GM12878 (cell line): ENCODE measurements around the gene AGBL5.
A peak's percentile ranks its signal among the peaks of the same experiment; 100 is the strongest.

Experiments
- CTCF ChIP-seq, 3 experiments: IDR thresholded peaks in 2 of 3; conservative IDR thresholded peaks in 1 of 3; 2 replicates each; pipeline ENCODE4 v1.5.1; 2011; ENCODE audit warnings: low read depth in 3 of 3, low read length in 3 of 3, mild to moderate bottlenecking in 3 of 3, control low read depth in 2 of 3, moderate library complexity in 2 of 3, inconsistent platforms in 1 of 3, mixed read lengths in 1 of 3; ENCODE audit not compliant: control insufficient read depth in 2 of 3, insufficient read depth in 1 of 3; ENCODE audit errors: extremely low read depth in 1 of 3
- ETV6 ChIP-seq, 2 experiments: fragments of 450-650 bp in 1 of 2; IDR thresholded peaks in 1 of 2; conservative IDR thresholded peaks in 1 of 2; 2 replicates each; pipeline ENCODE4 v1.6.1; 2014; ENCODE audit warnings: antibody characterized with exemption in 1 of 2, borderline replicate concordance in 1 of 2, low read depth in 1 of 2, mild to moderate bottlenecking in 1 of 2, moderate library complexity in 1 of 2
- KAT2A ChIP-seq: conservative IDR thresholded peaks from 2 replicates; pipeline ENCODE4 v1.6.1; 2011; ENCODE audit warnings: low read depth, low read length; ENCODE audit not compliant: control insufficient read depth
- MXI1 ChIP-seq: fragments of 150-350 bp; IDR thresholded peaks from 2 replicates; pipeline ENCODE4 v1.6.1; 2011; ENCODE audit warnings: low read depth, mild to moderate bottlenecking, inconsistent platforms, low read length, improper control_type of control experiment

- TF ChIP-seq CTCF (IDR thresholded peaks at IDR 0.05 in 2 of 3, conservative IDR thresholded peaks at IDR 0.05 in 1 of 3; ENCODE audit: control insufficient read depth in 2 of 3, extremely low read depth in 1 of 3, insufficient read depth in 1 of 3, low read depth in 3 of 3, low read length in 3 of 3) = no peak
- TF ChIP-seq ETV6 (conservative IDR thresholded peaks at IDR 0.05 in 1 of 2, IDR thresholded peaks at IDR 0.05 in 1 of 2; ENCODE audit: borderline replicate concordance in 1 of 2, low read depth in 1 of 2) = no peak
- TF ChIP-seq KAT2A = no peak
- peak; percentile 70 for TF ChIP-seq MXI1
Observed at GRCh38 chr2:27071277-27071989, 20.0 kb downstream of the AGBL5 start, which contains the start of gene OST4.
